H1 (cell line): ENCODE data around the gene NDUFAF8. TPM values are rescaled to one million over a fixed set of nuclear protein-coding genes. Genes with fewer than 3 reads are reported as not detected.

ENCODE experiments used
- polyA plus RNA-seq, 7 experiments: library from polyadenylated mRNA; depleted of rRNA in 3 of 7; stranded (reverse) in 5 of 7; unstranded in 2 of 7; fragments of >200 nt in 5 of 7; fragments of 200-250 nt in 2 of 7; gene quantifications; 1 replicate in 5 of 7; 2 replicates in 1 of 7; 4 replicates in 1 of 7; pipeline versions ENCODE4 v1.2.1 to v1.2.3, GENCODE V29; 2011 to 2013; ENCODE audit warnings: missing spikeins in 2 of 7, mixed read lengths in 2 of 7
- total RNA-seq: library from RNA; stranded (reverse); fragmentation: NEBNext Ultra II Directional; extraction: Animal tissue kit (Norgen Biotek cat#: 25700); gene quantifications from 2 replicates; pipeline ENCODE4 v1.2.1, GENCODE V29; 2021
- TF ChIP-seq, protein P1 (sequence below), 3 experiments: IDR thresholded peaks; 1 replicate in 2 of 3; 2 replicates in 1 of 3; pipeline versions ENCODE4 v1.5.1 to v1.6.1; 2011; ENCODE audit warnings: low read length in 3 of 3, mild to moderate bottlenecking in 3 of 3, inconsistent platforms in 2 of 3, low read depth in 1 of 3, moderate library complexity in 1 of 3; ENCODE audit not compliant: insufficient read depth in 1 of 3; ENCODE audit errors: control extremely low read depth in 1 of 3

NDUFAF8 gene
- total and polyA plus RNA-seq, 2 of the 8 experiments (the other 6 are each of a cell fraction or from before 2014, with no cell fraction given) = 48.9 to 91.1 TPM

DNA sequence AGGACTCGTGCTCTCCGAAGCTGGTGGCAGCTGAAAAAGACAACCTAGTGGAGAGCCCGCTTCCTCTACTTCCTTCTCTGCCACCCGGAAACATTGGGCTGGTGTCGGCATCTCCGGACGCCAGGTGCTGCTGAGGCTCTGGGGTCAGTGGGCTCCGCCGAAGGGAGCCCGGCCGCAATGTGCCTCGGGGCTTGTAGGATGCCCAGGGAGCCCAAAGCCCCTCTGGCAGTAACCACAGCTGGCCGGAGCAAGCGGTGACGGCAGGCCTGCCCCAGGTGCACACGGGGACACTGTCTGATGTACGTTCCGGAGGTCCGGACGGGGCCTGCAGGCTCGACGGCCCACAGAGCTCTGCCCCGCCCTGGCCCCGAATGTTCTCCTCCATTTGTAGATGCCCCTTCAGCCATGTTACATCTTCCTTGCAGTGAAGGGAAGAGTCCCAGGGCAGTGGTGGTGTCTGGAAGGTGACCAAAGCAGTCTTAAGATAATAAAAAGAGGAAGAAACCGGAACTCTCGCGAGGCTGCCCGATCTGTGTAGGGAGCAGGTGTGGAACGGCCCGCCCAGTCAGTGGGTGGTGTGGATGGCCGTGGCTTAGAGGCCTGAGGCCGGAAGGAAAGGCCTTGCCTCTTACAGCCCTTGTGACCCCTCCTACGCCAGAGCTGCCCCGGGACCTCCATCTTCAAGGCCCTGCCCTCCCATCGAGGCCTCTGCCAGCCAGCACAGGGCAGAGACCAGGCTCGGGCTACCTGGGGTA is 22.6 kb downstream of the NDUFAF8 start (continued):
- TF ChIP-seq, protein P1, sequence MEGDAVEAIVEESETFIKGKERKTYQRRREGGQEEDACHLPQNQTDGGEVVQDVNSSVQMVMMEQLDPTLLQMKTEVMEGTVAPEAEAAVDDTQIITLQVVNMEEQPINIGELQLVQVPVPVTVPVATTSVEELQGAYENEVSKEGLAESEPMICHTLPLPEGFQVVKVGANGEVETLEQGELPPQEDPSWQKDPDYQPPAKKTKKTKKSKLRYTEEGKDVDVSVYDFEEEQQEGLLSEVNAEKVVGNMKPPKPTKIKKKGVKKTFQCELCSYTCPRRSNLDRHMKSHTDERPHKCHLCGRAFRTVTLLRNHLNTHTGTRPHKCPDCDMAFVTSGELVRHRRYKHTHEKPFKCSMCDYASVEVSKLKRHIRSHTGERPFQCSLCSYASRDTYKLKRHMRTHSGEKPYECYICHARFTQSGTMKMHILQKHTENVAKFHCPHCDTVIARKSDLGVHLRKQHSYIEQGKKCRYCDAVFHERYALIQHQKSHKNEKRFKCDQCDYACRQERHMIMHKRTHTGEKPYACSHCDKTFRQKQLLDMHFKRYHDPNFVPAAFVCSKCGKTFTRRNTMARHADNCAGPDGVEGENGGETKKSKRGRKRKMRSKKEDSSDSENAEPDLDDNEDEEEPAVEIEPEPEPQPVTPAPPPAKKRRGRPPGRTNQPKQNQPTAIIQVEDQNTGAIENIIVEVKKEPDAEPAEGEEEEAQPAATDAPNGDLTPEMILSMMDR (IDR thresholded peaks at IDR 0.05; ENCODE audit: control extremely low read depth in 1 of 3, insufficient read depth in 1 of 3, low read depth in 1 of 3, low read length in 3 of 3) = no peak
